Sigmoid colon (tissue), 4 donors: ENCODE data around the gene HELT.

Experiments used
- CTCF ChIP-seq, 4 experiments: fragments of 450-650 bp in 3 of 4; fragments of 200-600 bp in 1 of 4; IDR thresholded peaks; one replicate each; pipeline ENCODE4 v1.5.1; 2016 to 2019; ENCODE audit warnings: antibody characterized with exemption in 4 of 4, mild to moderate bottlenecking in 3 of 4, moderate library complexity in 2 of 4
- EP300 ChIP-seq, 4 donors: sonication (generic); formaldehyde crosslinking; IDR thresholded peaks; one replicate each; pipeline ENCODE4 v1.6.1; 2017; ENCODE audit warnings: antibody characterized with exemption in 4 of 4
- POLR2A ChIP-seq, 2 donors: fragments of 450-650 bp; IDR thresholded peaks; one replicate each; pipeline ENCODE4 v1.6.1; 2016; ENCODE audit warnings: antibody characterized with exemption in 2 of 2, mild to moderate bottlenecking in 2 of 2, moderate library complexity in 2 of 2

- TF ChIP-seq CTCF (IDR thresholded peaks at IDR 0.05): no peak
- no peak for TF ChIP-seq POLR2A (IDR thresholded peaks at IDR 0.05)
- TF ChIP-seq EP300 (IDR thresholded peaks at IDR 0.05): no peak
These were observed 14.8 kb downstream of the HELT start for GRCh38 chr4:185033072-185033471.
